Activated CD4-positive, alpha-beta T cell treated with anti-CD3 and anti-CD28 coated beads for 4 hours (primary cell): ENCODE data around the gene AK2.
"Not testable (repeated sequence)": the region's sequence is repeated elsewhere in the genome, so short reads cannot be mapped to it uniquely, and the experiment has no call there.

ENCODE experiments used
- DNase-seq, 2 donors: peaks; one replicate each; pipeline ENCODE4 v3.0.0-alpha.2; 2020

AK2 gene

DNA sequence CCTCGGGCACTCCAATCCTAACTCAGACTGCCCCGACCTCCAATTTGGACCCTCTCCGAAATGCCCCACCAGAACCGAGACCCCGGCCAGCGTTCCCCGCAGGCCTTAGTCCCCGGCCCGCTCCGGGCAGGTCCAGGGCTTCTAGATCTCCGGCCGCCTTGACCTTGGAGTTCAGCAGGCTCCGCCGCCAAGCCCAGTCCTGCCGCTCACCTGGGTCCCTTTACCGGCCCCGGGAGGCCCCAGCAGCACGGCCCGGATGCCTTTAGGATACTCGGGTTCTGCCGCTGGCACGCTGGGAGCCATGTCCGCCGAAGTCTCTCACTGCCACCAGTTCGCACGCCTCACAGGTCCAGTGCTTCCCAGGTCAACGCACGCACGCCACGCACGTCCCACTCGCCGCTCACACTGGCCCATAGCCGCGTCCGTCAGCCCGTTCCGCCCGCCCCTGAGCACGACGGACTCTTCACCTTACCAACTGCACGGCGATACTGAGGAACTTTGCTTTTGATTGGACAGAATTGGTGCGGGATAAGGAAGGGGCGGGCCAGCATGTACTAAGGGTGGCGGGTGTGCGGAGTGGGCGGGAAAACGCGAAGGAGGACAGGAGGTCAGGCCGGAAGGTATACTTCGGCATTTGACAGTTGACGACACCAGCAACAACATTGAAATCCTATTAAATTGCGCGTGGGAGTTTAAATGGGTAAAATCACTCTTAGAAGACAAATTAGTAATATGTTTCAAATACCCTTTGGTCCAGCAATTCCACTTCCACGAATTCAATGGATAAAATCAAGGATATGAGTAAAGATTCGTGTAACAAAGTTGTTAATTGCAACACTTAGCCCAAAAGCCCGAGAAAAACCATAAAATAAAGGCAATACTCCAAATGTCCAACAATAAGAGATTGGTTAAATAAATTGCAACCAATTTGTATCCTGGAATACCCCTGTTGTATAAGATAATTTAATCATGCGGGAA is at the start of gene AK2:
TSS of gene AK2 (minus strand) at position 358 of the 978 bp plus-strand sequence. CDS start at position 303, 55 bp downstream.
- DNase-seq, result peak; percentile 86 to 87

GRCh38 chr1:33086384-33086850 is 49.7 kb upstream of the AK2 start:
- DNase-seq, result peak in 1 of 2 donors; percentile 37

DNA sequence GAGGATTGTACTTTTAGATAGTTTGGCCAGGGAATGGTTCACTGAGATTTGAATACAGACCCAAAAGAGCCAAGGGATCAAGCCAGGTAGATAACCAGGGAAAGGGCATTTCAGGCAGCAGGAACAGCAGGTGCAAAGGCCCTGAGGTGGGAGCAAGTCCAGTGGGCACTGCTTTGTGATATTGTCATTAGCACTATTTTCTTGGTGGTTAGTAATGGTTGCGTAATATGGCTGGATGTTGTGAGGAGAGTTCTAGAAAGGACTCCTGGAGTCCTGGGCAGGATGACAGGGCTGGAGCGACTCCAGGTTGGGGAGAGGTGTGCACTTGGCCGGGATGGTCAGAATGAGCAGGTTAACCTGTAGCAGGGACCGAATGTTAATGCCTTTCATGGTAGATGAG is 48.6 kb upstream of the AK2 start:
- no peak for DNase-seq

DNA sequence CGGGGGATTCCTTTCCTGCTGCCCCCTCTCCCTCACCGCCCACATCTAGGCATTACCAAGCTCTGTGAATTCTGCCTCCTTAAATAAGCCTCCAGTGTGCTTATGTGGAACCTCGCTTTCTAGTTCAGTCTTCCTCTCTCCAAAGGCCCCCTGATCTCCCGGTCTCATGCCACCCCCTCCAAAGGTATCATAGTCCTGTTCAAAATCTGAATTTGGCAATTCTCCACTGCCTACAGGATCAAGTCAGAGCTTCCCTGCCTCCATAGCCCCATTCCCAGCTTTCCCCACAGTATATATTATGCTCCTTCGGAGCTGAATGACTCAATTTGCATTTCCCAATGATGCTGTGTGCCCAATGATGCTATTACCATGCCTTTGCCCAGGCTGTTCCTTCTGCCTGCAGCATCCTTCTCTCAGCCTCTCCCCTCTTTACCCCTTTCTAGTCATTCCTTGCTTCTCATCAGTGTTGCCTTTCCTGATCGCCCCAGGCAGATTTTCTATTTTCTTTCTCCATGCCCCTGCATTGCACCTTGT is 46.0 kb upstream of the AK2 start:
- DNase-seq, result no peak

- DNase-seq, result no peak
Observed at GRCh38 chr1:33081554-33082305, 45.0 kb upstream of the AK2 start.

- DNase-seq, result peak; percentile 95 to 98
Observed at GRCh38 chr1:33080885-33081553, 44.3 kb upstream of the AK2 start, which contains the start of gene AZIN2. TSS of gene AZIN2 (plus strand) at chr1:33081153. CDS start at chr1:33082250, 1,097 bp downstream.

DNA sequence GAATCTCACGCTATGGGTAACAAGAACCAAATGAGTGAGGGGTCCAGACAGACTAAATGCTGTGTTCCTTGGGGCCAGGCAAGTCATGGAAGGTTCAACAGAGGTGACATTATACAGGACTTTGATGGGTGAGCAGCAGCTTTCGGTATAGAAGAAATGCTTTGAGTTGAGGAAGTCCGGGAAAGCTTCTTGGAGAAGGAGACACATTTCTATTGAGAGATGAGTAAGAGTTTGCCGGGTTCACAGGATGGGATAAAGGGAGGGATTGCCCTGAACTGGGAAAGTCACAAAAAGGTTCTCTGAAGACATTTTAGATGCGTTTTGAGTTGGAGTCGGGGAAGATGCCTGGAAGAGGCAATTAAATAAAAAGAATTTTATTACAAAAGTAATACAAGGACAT is 43.7 kb upstream of the AK2 start:
- DNase-seq, result no peak

GRCh38 chr1:33078030-33078591 is 41.4 kb upstream of the AK2 start:
- no peak for DNase-seq

DNA sequence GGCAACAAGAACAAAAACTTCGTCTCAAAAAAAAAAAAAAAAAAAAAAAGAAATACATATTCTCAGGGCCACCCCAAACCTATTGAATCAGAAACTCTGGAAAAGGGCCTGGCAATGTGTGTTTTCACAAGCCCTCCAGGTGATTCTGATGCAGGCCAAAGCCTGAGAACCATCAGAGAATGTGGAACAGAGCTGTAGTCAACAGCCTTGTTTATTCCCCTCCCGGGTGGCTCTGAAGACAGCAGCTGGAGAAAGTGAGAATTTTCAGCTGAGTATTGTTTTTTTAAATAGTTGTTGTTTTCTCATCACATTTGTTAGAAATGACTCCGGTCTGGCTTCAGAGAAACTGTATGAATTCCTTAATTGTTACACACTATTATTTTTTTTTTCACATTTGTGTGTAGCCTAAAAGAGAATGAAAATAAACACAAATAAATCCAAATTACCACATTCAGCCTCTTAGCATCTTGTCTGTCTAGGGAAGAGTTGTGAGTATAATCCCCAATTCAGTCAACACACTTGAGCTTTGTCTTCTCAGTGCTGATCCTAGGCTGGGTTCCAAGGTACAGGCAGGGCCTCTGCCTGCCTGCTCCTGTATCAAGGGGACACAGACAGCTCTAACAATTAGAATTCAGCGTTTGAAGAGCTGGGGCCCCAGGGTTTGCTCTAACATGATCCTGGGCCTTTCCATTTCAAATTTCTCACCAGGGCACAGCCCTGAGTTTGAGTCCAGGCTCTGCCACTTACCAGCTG is 37.7 kb upstream of the AK2 start:
- no peak for DNase-seq

GRCh38 chr1:33072707-33073106 is 36.0 kb upstream of the AK2 start:
- no peak for DNase-seq

DNA sequence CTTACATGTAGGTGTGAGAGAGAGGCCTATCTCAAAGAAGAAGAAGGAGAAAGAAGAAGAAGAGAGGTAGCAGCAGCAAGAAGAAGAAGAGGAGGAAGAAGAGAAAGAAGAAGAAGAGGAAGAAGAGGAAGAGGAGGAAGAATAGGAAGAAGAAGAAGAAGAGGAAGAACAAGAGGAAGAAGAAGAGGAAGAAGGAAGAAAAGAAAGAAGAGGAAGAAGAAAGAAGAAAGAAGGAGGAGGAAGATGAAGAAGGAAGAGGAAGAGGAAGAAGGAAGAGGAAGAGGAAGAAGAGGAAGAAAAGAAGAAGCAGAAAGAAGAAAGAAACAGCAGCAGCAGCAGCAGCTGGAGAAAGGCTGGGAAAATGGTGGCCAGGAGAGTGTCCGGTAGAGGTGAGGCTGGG is 33.9 kb upstream of the AK2 start:
- DNase-seq, result no peak

DNA sequence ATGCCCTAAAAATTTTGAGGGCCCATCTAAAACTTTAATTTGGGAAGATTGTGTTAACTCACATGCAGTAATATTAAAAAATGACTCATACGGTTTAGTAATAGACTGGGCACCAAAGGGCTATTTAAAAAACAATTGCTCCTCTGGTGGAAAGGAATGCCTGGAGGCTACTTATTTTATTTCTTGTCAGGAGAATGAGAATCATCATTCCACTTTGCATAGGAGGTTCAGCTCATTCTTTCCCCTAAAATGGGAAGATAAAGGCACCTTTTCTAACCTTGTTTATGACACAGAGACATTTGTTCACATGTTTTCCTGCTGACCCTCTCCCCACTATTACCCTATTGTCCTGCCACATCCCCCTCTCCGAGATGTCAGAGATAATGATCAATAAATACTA is 31.4 kb upstream of the AK2 start:
- not testable (repeated sequence) for DNase-seq

DNA sequence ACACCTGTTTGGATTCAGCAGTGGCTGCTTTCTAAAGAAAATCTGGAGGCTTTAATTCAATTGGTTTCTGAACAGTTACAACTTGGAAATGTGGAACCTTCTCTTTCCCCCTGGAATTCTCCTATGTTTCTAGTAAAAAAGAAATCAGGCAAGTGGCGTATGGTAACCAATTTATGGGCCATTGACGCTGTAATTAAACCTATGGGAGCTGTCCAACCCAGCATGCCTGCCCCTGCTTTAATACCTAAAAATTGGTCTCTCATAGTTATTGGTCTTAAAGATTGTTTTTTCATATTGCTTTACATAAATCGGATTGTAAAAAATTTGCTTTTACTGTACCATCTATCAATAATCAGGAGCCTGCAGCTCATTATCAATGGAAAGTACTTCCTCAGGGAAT is 29.8 kb upstream of the AK2 start:
- DNase-seq, result not testable (repeated sequence)

DNA sequence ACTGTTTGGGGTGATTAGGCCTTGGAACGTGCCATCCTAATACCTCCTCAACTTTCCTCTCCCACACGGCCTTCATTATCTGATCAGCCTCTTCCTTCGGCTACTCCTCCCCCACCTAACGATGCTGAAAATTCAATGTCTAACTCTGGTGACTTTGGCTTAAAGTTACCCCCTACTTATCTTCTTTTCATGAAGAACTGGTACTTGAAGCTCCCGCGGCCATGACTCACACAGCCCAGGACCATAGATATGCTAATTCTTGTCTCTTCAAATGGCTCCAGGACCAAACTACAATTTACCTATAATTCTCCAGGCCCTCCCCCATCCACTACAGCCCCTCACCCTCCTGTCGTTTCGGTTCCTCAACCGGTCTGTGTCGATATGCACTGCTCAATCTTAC is 28.6 kb upstream of the AK2 start:
- DNase-seq, result no peak

DNA sequence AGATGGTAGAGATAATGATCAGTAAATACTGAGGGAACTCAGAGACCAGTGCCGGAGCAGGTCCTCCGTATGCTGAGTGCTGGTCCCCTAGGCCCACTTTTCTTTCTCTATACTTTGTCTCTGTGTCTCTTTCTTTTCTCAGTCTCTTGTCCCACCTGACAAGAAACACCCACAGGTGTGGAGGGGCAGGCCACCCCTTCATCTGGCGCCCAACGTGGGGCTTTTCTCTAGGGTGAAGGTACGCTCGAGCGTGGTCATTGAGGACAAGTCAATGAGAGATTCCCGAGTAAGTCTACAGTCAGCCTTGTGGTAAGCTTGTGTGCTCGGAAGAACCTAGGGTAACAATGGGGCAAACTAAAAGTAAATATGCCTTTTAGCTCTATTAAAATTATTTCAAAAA is 27.6 kb upstream of the AK2 start:
- not testable (repeated sequence) for DNase-seq

DNA sequence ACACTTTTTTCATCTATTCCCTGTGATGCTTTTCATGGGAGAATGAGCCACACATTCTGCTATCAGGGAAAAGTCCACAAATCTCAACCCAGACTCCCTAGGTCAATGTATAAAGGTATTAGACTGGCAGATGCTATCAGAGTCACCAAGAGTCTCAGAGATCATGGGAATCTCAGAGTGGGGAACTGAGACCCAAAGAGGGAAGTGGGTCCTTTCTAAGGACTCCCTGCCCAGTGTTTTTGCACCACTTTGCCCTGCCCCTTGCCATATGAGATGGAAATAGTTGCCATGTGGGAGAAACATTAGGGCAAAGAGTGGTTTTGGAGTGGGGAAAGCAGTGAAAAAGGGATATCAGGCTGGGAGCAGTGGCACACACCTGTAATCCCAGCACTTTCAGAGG is 25.2 kb upstream of the AK2 start:
- DNase-seq, result no peak

DNA sequence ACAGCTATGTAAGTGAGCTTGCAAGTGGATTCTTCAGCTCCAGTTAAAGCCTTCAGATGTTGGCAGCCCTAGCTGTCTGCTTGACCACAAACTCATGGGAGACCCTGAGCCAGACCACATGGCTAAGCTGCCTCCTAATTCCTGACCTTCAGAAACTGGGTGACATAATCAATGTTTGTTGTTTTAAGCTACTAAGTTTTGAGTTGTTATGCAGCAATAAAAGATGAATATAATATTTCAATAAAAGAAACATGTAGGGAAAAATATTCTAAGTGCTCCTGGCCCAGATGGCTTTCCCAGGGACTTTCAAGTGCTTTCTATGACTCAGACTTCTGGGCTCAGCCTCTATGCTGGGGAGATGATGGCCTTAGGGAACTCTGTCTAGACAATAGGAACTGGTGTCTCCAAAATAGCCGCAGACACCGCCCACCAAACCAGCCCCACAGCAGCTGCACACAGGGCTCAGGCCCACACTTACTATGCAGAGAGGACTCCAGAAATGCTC is 23.9 kb upstream of the AK2 start:
- DNase-seq, result no peak

GRCh38 chr1:33057095-33057494 is 20.4 kb upstream of the AK2 start:
- DNase-seq, result no peak

- no peak for DNase-seq
Observed at GRCh38 chr1:33056426-33056825, 19.7 kb upstream of the AK2 start.

GRCh38 chr1:33055210-33056008 is 18.7 kb upstream of the AK2 start:
- peak; percentile 20 to 25 for DNase-seq
